Nephron progenitor cell (in vitro differentiated cells): ENCODE measurements around the gene PRSS1.
"Not testable (repeated sequence)": the region's sequence is repeated elsewhere in the genome, so short reads cannot be mapped to it uniquely, and the experiment has no call there.

ENCODE experiments used
- DNase-seq: peaks from one replicate; pipeline ENCODE4 v3.0.0; 2021
- H3K27ac Mint-ChIP-seq: 2 replicates; pipeline ENCODE4 v1.8.0; 2021; ENCODE audit warnings: mild to moderate bottlenecking, moderate library complexity, mixed read lengths
- H3K27me3 Mint-ChIP-seq: 2 replicates; pipeline ENCODE4 v1.8.0; 2021; ENCODE audit warnings: mild to moderate bottlenecking, low read depth, mixed read lengths; ENCODE audit not compliant: poor library complexity
- H3K36me3 Mint-ChIP-seq: 2 replicates; pipeline ENCODE4 v1.8.0; 2021; ENCODE audit warnings: low read depth, mixed read lengths
- H3K4me1 Mint-ChIP-seq: 2 replicates; pipeline ENCODE4 v1.8.0; 2021; ENCODE audit warnings: mixed read lengths
- H3K4me3 Mint-ChIP-seq: 2 replicates; pipeline ENCODE4 v1.8.0; 2021; ENCODE audit warnings: mild to moderate bottlenecking, moderate library complexity, mixed read lengths
- H3K9me3 Mint-ChIP-seq: 2 replicates; pipeline ENCODE4 v1.8.0; 2021; ENCODE audit warnings: mild to moderate bottlenecking, moderate library complexity, mixed read lengths
- CTCF ChIP-seq: fragments of 200-600 bp; sonication (generic); IDR thresholded peaks from 2 replicates; pipeline ENCODE4 v1.5.0; 2021; ENCODE audit warnings: antibody characterized with exemption

PRSS1 gene

GRCh38 chr7:142752376-142753225 is 3.3 kb downstream of the PRSS1 start:
- no peak overlapping the region for H3K27ac Mint-ChIP-seq
- H3K4me3 Mint-ChIP-seq: no peak overlapping the region
- peaks cover 20% of the 10 kb centered on the region for H3K27me3 Mint-ChIP-seq
- DNase-seq: no peak
- H3K36me3 Mint-ChIP-seq: no peaks in the 10 kb centered on the region
- H3K9me3 Mint-ChIP-seq: no peaks in the 10 kb centered on the region
- no peaks in the 10 kb centered on the region for H3K4me1 Mint-ChIP-seq
- TF ChIP-seq CTCF: no peak

GRCh38 chr7:142753366-142753765 is 4.1 kb downstream of the PRSS1 start:
- peaks cover 17% of the 10 kb centered on the region for H3K27me3 Mint-ChIP-seq
- no peaks in the 10 kb centered on the region for H3K4me1 Mint-ChIP-seq
- TF ChIP-seq CTCF: no peak
- no peak overlapping the region for H3K4me3 Mint-ChIP-seq
- H3K9me3 Mint-ChIP-seq: no peaks in the 10 kb centered on the region
- H3K27ac Mint-ChIP-seq: no peak overlapping the region
- H3K36me3 Mint-ChIP-seq: no peaks in the 10 kb centered on the region
- no peak for DNase-seq

- H3K4me3 Mint-ChIP-seq, H3K27ac Mint-ChIP-seq, H3K9me3 Mint-ChIP-seq, H3K4me1 Mint-ChIP-seq, DNase-seq, H3K36me3 Mint-ChIP-seq: not testable (repeated sequence)
- H3K27me3 Mint-ChIP-seq: peaks cover 18% of the 10 kb centered on the region
Observed at GRCh38 chr7:142753925-142754491, 4.7 kb downstream of the PRSS1 start.

- Mint-ChIP-seq H3K27me3 (peaks cover 16% of the 10 kb centered on the region), H3K4me1 (no peaks in the 10 kb centered on the region), H3K9me3 (no peaks in the 10 kb centered on the region), H3K27ac (no peak overlapping the region), H3K4me3 (no peak overlapping the region), H3K36me3 (no peaks in the 10 kb centered on the region)
- no peak for DNase-seq
- no peak for TF ChIP-seq CTCF
Observed at GRCh38 chr7:142754681-142755575, 5.7 kb downstream of the PRSS1 start.

DNA sequence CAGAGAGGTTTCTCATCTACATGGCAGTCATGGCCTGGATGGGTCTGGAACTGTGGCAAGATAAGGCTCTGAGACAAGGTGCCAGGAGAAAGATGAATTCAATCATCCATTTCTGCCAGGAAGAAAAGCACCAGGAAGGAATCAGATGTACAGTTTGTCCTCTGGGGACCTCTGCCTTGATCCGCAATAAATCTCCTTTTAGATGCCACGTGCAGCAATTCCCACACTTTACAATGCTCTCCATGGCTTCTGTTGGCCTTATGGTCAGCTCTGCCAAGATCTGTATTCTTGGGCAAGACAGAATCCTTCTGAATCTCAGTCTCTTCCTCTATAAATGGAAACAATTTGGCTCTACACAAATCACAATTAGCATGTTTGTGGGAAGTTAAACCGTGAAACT is 9.0 kb downstream of the PRSS1 start:
- not testable (repeated sequence) for H3K4me1 Mint-ChIP-seq, H3K9me3 Mint-ChIP-seq, H3K36me3 Mint-ChIP-seq, H3K27ac Mint-ChIP-seq, H3K4me3 Mint-ChIP-seq, DNase-seq
- peaks cover 13% of the 10 kb centered on the region for H3K27me3 Mint-ChIP-seq

GRCh38 chr7:142759433-142759832 is 10.2 kb downstream of the PRSS1 start:
- Mint-ChIP-seq H3K27ac (no peak overlapping the region), H3K4me1 (no peaks in the 10 kb centered on the region), H3K36me3 (no peaks in the 10 kb centered on the region), H3K27me3 (peaks cover 8% of the 10 kb centered on the region), H3K4me3 (no peak overlapping the region), H3K9me3 (no peaks in the 10 kb centered on the region)
- DNase-seq: no peak
- no peak for TF ChIP-seq CTCF
